ENCODE results near the gene DOCK3. TPM values are rescaled to one million over a fixed set of nuclear protein-coding genes. Genes with fewer than 3 reads are reported as not detected.

Gene DOCK3
- total and polyA plus RNA-seq, 10 of the 15 experiments (the other 5 are each of a cell fraction or from before 2014, with no cell fraction given), result 0.02 to 0.52 (median 0.04) TPM; not detected in 5

DNA sequence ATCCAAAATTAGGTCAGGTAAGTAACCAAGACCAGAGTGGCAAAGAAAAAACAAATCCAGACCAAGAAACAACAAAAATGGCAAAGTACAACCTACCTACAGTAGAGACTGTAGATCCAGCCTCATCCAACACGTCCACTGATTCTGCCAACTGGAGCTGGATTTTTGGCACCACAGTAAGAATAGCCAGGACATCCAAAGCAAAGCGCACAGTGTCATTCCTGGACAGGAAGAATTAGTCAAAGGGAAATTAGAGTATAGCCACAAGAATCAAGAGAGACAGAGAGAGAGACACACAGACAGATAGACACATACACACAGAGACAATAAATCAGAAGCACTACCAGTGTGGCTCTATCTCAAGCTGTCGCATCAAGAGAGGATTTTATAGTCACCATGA lies 747.5 kb downstream of the DOCK3 start (continued):
- TF ChIP-seq CBX5 (IDR thresholded peaks at IDR 0.05; ENCODE audit: low read depth), result no peak

GRCh38 chr3:51426921-51427320 lies 752.2 kb downstream of the DOCK3 start:
- Histone ChIP-seq H2AFZ (ENCODE audit: control insufficient read depth, low read depth, low read length) (no peak overlapping the region), H3K27me3 (replicated peaks in 1 of 2; ENCODE audit: control insufficient read depth in 2 of 2, insufficient read depth in 2 of 2, low read length in 1 of 2) (no peaks in the 10 kb centered on the region), H3K36me3 (ENCODE audit: control insufficient read depth in 2 of 2, insufficient read depth in 2 of 2, low read length in 1 of 2) (peaks cover 14 to 19% of the 10 kb centered on the region in 2 experiments), H4K20me1 (ENCODE audit: control insufficient read depth, insufficient read depth) (no peaks in the 10 kb centered on the region), H3K9ac (ENCODE audit: control insufficient read depth, insufficient read depth, low read length) (no peak overlapping the region), H3K9me3 (replicated peaks; ENCODE audit: control insufficient read depth, insufficient read depth, low read length) (no peaks in the 10 kb centered on the region), H3K27ac (ENCODE audit: control insufficient read depth, insufficient read depth) (no peak overlapping the region), H3K4me2 (ENCODE audit: control insufficient read depth, insufficient read depth) (no peak overlapping the region), H3K79me2 (ENCODE audit: control insufficient read depth, insufficient read depth, low read length) (no peaks in the 10 kb centered on the region), H3K4me3 (no peak overlapping the region), H3K4me1 (ENCODE audit: control insufficient read depth, insufficient read depth, low read length) (no peaks in the 10 kb centered on the region)
- ChIA-PET SMC1A (ENCODE audit: uncharacterized antibody, unreplicated experiment) (no interaction called here), RAD21 (ENCODE audit: unreplicated experiment) (no interaction called here), POLR2A (no interaction called here), CTCF (interaction anchor here (0.9 kb wide), 1 partner anchor 242 kb away, joined by 3 read pairs; no protein-coding TSS in a partner anchor)
- WGBS (ENCODE audit: insufficient coverage, insufficient replicate concordance, low lambda C conversion rate, missing lambda C conversion rate), result 100% methylated on average over 4 of the region's 4 CpGs
- in situ Hi-C loops (cut with MboI) (no loop called here), intact Hi-C loops (cut with micrococcal nuclease; ENCODE audit: unreplicated experiment) (no loop called here)
- FAIRE-seq (no peak), DNase-seq (ENCODE audit: low read depth, low spot score) (no peak), ATAC-seq (no peak)
- BruUV-seq (replicated peaks), result no TSS peak
- TF ChIP-seq KDM1A (IDR thresholded peaks at IDR 0.05; ENCODE audit: borderline replicate concordance), result no peak
- no peak for TF ChIP-seq ZBED1 (IDR thresholded peaks at IDR 0.05; ENCODE audit: borderline replicate concordance)
- TF ChIP-seq IKZF2 (IDR thresholded peaks at IDR 0.05), result no peak
- TF ChIP-seq GATAD2B (conservative IDR thresholded peaks at IDR 0.05; ENCODE audit: low read depth), result no peak
- no peak for TF ChIP-seq MYC (IDR thresholded peaks at IDR 0.05; ENCODE audit: insufficient read depth, insufficient read length, insufficient replicate concordance, low read length, severe bottlenecking)
- no peak for TF ChIP-seq SIN3A (IDR thresholded peaks at IDR 0.05; ENCODE audit: low read depth, low read length)
- TF ChIP-seq STAT1 (conservative IDR thresholded peaks at IDR 0.05), result no peak
- TF ChIP-seq WRNIP1 (IDR thresholded peaks at IDR 0.05; ENCODE audit: borderline replicate concordance, low read depth, low read length), result no peak
- TF ChIP-seq IRF5 (IDR thresholded peaks at IDR 0.05; ENCODE audit: borderline replicate concordance), result no peak
- TF ChIP-seq CREM (IDR thresholded peaks at IDR 0.05; ENCODE audit: low read depth), result no peak
- TF ChIP-seq MXI1 (IDR thresholded peaks at IDR 0.05; ENCODE audit: low read depth, low read length), result no peak
- no peak for TF ChIP-seq ZNF217 (IDR thresholded peaks at IDR 0.05)
- TF ChIP-seq ZBTB11 (CRISPR knock-in tag; IDR thresholded peaks at IDR 0.05), result no peak
- TF ChIP-seq NKRF (conservative IDR thresholded peaks at IDR 0.05), result no peak
- TF ChIP-seq ESRRA (IDR thresholded peaks at IDR 0.05; ENCODE audit: low read length), result no peak
- no peak for TF ChIP-seq TAF1 (IDR thresholded peaks at IDR 0.05; ENCODE audit: borderline replicate concordance, low read depth, low read length)
- no peak for TF ChIP-seq EP300 (IDR thresholded peaks at IDR 0.05; ENCODE audit: borderline replicate concordance in 1 of 2, control insufficient read depth in 1 of 2, low read depth in 2 of 2, low read length in 2 of 2)
